Skeletal muscle tissue (tissue), 4 donors: Measurements from ENCODE around the gene ZNF587. TPM values are rescaled to one million over a fixed set of nuclear protein-coding genes. Genes with fewer than 3 reads are reported as not detected.

Source experiments
- H3K27ac ChIP-seq: one replicate; pipeline ENCODE4 v1.7.0; 2013; ENCODE audit warnings: mild to moderate bottlenecking, low read depth, low read length, inconsistent platforms
- H3K27me3 ChIP-seq, 3 donors: one replicate each; pipeline ENCODE4 v1.7.0; 2013; ENCODE audit warnings: low read length in 3 of 3; ENCODE audit not compliant: control insufficient read depth in 3 of 3, insufficient read depth in 3 of 3
- H3K36me3 ChIP-seq, 3 donors: one replicate each; pipeline ENCODE4 v1.7.0; 2013; ENCODE audit warnings: low read length in 3 of 3; ENCODE audit not compliant: control insufficient read depth in 3 of 3, insufficient read depth in 3 of 3
- H3K4me1 ChIP-seq, 3 donors: one replicate each; pipeline ENCODE4 v1.7.0; 2013; ENCODE audit warnings: low read length in 3 of 3, mild to moderate bottlenecking in 3 of 3; ENCODE audit not compliant: control insufficient read depth in 3 of 3, insufficient read depth in 3 of 3
- H3K4me3 ChIP-seq, 3 donors: one replicate each; pipeline ENCODE4 v1.7.0; 2013; ENCODE audit warnings: low read length in 3 of 3
- H3K9ac ChIP-seq, 3 donors: one replicate each; pipeline ENCODE4 v1.7.0; 2013; ENCODE audit warnings: low read length in 3 of 3, mild to moderate bottlenecking in 3 of 3, moderate library complexity in 2 of 3, low read depth in 1 of 3
- H3K9me3 ChIP-seq, 3 donors: one replicate each; pipeline ENCODE4 v1.7.0; 2013; ENCODE audit warnings: low read length in 3 of 3; ENCODE audit not compliant: control insufficient read depth in 3 of 3
- total RNA-seq: library from RNA; depleted of rRNA; stranded (reverse); fragments of >200 nt; gene quantifications from one replicate; pipeline ENCODE4 v1.2.3, GENCODE V29; 2014
- donor health status: Osteomylitis.

ZNF587 gene
- total RNA-seq, 1 donor from 2014 or later: 18.8 TPM

DNA sequence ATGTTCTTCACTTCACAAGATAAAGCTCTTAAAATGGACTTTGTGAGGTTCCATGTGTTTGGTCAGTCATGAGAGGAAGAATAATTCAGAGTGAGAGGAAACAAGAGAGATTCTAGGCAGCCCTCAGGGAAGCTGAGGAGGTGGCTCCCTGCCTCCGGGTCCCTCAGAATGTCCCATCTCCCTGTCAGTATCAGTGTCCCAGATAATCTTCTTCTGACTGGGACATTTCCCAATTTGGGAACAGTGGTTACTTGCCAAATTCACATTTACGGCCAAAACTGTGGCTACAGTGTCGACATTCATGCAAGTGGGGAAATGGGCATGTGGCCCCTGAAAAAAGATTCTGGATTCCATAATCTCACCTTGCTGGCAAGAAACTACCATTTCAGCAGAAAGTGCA lies 57.7 kb downstream of the ZNF587 start:
- H3K9ac ChIP-seq: no peak overlapping the region
- peaks cover 21 to 44% (median 31%) of the 10 kb centered on the region in 3 donors for H3K36me3 ChIP-seq
- H3K27ac ChIP-seq: no peak overlapping the region
- peaks cover 0 to 4% (median 0%) of the 10 kb centered on the region in 3 donors for H3K9me3 ChIP-seq
- H3K4me3 ChIP-seq: no peak overlapping the region
- no peaks in the 10 kb centered on the region for H3K4me1 ChIP-seq
- no peaks in the 10 kb centered on the region for H3K27me3 ChIP-seq

DNA sequence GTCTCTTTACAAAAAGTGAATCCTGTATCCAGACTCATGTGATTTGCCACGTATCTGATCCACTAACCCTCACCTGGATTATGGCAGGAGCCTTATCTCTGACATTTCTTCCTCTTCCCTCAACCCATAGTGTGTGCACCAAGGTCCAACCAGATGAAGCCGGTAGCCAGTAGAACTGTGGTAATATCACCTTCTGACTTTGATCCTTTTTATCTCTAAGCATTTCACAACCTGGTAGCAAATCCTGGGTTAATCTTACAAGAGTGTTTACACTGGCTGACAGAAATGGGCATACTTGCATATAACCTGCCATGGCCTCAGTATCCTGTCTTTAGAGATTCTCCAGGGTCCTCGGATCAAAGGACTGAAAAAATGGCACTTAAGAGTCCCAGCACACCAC lies 64.9 kb downstream of the ZNF587 start:
- Histone ChIP-seq H3K27me3 (no peaks in the 10 kb centered on the region), H3K9ac (no peak overlapping the region), H3K9me3 (peaks cover 0 to 4% (median 0%) of the 10 kb centered on the region in 3 donors), H3K4me3 (peak overlapping the region in 1 of 3 donors; percentile 20), H3K4me1 (peaks cover 8 to 15% (median 10%) of the 10 kb centered on the region in 3 donors), H3K27ac (no peak overlapping the region), H3K36me3 (peaks cover 15 to 28% (median 19%) of the 10 kb centered on the region in 3 donors)

Other genes with a start within 250 kb of the ZNF587 start
- gene ZNF530, start 250.0 kb upstream of the ZNF587 start, total RNA-seq: 6.8 TPM
- gene ZNF134, start 235.6 kb upstream of the ZNF587 start, total RNA-seq: 17.7 TPM
- gene ZNF211, start 216.7 kb upstream of the ZNF587 start, total RNA-seq: 12.5 TPM
- not detected for gene ZSCAN4, start 180.9 kb upstream of the ZNF587 start, total RNA-seq
- gene ZNF551, start 167.9 kb upstream of the ZNF587 start, total RNA-seq: 11.5 TPM
- gene ZNF154, start 140.7 kb upstream of the ZNF587 start, total RNA-seq: 7.3 TPM
- 15.1 TPM for gene ZNF671, start 122.2 kb upstream of the ZNF587 start, total RNA-seq
- 18.3 TPM for gene ZNF776, start 103.0 kb upstream of the ZNF587 start, total RNA-seq
- 27.1 TPM for gene ZNF586, start 80.2 kb upstream of the ZNF587 start, total RNA-seq
- gene ZNF552, start 34.9 kb upstream of the ZNF587 start, total RNA-seq: 7.3 TPM
- 17.2 TPM for gene ZNF587B, start 19.6 kb upstream of the ZNF587 start, total RNA-seq
- gene ZNF814, start 39.2 kb downstream of the ZNF587 start, total RNA-seq: 13.0 TPM
- gene ZNF417, start 66.7 kb downstream of the ZNF587 start, total RNA-seq: 14.1 TPM
- gene ZNF418, start 85.5 kb downstream of the ZNF587 start, total RNA-seq: 17.2 TPM
- gene ZNF256, start 97.8 kb downstream of the ZNF587 start, total RNA-seq: 12.0 TPM
- not detected for gene C19orf18, start 124.7 kb downstream of the ZNF587 start, total RNA-seq
- 15.1 TPM for gene ZNF606, start 153.0 kb downstream of the ZNF587 start, total RNA-seq
- not detected for gene ZSCAN1, start 184.2 kb downstream of the ZNF587 start, total RNA-seq
- 10.4 TPM for gene ZNF135, start 209.4 kb downstream of the ZNF587 start, total RNA-seq
- gene ZSCAN18, start 248.4 kb downstream of the ZNF587 start, total RNA-seq: 50.6 TPM